Fibroblast of skin of left biceps (primary cell): ENCODE results near the gene MPZL2.
A peak's percentile ranks its signal among the peaks of the same experiment; 100 is the strongest.

Source experiments
- DNase-seq, 2 experiments: peaks; one replicate each; pipeline ENCODE4 v3.0.0-alpha.2; 2013; ENCODE audit warnings: low read depth in 2 of 2

The MPZL2 gene

GRCh38 chr11:118283756-118284350 is 19.8 kb upstream of the MPZL2 start:
- DNase-seq: no peak

- DNase-seq: no peak
Measured at GRCh38 chr11:118283037-118283636, 19.0 kb upstream of the MPZL2 start.

DNA sequence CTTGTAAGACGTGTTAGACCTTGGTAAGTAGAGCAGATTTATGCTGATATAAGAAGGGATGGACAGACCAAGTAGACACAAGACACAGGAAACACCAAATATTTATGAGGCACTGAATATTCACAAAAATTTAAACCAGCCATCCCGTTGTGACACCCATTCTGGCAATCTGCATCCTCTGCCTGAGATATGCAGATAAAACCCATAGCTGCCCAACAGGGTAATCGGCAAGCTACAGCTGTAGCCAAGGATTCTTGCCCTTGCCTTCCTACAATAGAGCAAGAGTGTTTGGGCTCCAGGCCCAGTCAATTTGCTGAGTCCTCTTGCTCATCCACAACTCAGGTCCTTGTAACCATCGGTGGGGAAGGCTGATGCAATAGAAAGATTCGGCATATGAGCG is 18.5 kb upstream of the MPZL2 start:
- no peak for DNase-seq

DNA sequence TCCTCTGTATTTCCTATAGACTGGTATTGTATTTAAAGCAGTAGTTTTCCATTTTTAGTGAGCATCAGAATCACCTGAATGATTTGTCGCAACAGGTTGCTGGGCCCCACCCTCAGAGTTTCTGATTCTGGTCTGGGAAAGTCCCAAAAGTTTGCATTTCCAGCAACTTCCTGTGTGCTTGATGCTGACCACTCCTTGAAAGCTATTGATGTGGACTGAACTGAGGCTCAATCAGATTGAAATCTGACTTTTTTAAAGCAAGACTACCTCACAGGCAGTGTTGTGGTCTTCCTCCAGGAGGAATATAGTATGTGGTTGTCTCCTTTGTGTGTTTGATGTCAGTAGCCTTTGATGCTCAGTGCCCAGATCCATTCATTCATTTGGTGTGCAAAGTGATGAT is 17.2 kb upstream of the MPZL2 start:
- no peak for DNase-seq

- DNase-seq: no peak
Measured at GRCh38 chr11:118277312-118277711, 13.2 kb upstream of the MPZL2 start.

GRCh38 chr11:118276422-118276821 is 12.3 kb upstream of the MPZL2 start:
- DNase-seq: no peak

- DNase-seq: no peak
Measured at GRCh38 chr11:118275176-118275575, 11.1 kb upstream of the MPZL2 start.

GRCh38 chr11:118274186-118274585 is 10.1 kb upstream of the MPZL2 start:
- DNase-seq: no peak

GRCh38 chr11:118272001-118272400 is 7.9 kb upstream of the MPZL2 start:
- no peak for DNase-seq

- no peak for DNase-seq
Measured at GRCh38 chr11:118267486-118267885, 3.4 kb upstream of the MPZL2 start.

DNA sequence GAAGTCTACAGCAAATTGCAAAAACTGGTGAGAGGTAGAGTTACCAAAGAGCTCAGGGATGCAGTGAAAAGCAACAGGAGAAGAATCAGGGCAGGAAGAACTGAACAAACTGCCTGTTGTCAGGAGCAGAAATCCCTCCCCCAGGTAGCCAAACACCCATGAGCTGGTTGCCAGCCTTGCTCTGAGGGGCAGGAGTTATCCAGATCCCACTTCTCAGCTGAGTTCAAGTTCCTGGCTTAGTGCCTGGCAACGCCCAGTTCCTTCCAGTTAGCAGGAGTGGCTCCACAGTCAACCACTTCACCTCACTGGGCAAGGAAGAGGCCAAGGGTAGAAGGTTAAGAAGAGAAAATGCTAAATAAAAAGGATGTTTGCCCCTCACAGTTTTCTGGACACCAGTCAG is 1.9 kb upstream of the MPZL2 start:
- DNase-seq: no peak

- DNase-seq: no peak
Measured at GRCh38 chr11:118264569-118265465, 720 bp upstream of the MPZL2 start.

DNA sequence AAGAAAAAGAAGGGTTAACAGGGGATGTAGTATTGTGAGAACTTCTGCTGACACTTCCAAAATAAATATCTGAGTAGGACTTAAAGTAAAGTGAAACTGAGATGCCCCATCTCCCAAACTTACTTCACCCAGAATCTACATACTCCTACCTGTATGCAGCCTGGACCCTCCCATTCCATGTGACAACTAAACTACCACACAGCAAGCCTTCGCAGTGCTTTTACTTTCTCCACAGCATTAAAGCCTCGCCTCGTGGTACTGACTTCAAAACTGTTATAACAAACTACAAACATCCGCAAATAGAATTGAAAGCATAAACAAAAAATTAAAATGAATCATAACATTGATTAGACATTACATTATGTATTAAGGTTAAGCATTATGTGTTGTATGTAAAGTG is 985 bp downstream of the MPZL2 start:
- no peak for DNase-seq

GRCh38 chr11:118260353-118260752 is 3.7 kb downstream of the MPZL2 start:
- no peak for DNase-seq

DNA sequence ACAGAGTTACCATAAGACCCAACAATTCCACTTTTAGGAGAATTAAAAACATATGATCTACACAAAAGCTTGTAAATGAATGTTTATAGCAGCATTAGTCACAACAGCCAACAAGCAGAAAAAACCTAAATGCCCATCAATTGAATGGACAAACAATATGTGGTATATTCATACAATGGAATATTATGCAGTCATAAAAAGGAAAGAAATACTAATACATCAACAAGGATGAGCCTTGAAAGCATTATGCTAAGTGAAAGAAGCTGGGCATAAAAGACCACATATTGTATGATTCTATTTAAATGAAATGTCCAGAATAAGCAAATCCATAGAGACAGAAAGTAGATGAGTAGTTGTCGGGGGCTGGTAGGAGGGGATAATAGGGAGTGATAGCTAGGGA is 5.0 kb downstream of the MPZL2 start:
- no peak for DNase-seq

GRCh38 chr11:118258410-118258809 is 5.7 kb downstream of the MPZL2 start:
- no peak for DNase-seq

DNA sequence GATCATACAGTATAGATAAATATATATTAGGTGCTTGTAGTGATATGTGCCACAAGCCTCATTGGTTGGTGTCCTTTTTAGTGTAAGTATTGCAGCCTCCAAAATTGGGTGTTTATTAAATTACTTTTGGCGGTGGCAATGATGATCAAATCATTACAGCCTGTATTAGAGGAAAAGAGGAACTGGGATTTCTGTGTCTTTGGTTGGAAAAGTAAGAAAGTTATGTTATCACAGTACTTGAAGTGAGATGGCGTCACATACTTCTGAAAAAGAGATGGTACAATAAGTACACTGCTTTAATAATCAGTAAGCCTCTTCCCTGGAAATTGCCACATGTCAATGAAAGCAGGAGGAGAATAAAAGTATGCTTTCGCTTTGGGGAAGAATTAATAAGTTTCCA is 11.4 kb downstream of the MPZL2 start:
- no peak for DNase-seq

GRCh38 chr11:118251858-118252652 is 12.0 kb downstream of the MPZL2 start, which contains the start of gene MPZL3:
MPZL3 (minus strand) TSS chr11:118252365; CDS start chr11:118252294, 71 bp downstream.
- DNase-seq: peak; percentile 41 to 42

DNA sequence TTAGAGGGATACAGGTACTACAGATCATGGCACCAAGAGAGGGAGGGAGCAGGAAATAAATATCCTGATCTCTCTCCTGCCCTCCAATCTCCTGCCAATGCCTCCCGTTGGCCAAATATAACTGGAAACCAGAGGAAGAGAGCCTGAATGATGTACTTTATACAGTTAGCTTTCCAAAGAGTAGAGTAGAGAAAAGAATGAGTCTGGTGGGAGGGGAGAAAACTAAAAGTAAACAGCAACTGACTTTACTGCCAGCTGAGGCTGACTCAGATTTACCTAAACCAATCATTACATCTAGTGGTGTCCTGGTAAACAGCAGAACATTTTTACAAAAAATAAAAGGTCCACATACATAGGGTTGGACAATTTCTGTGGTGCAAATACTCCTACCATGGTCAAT is 17.1 kb downstream of the MPZL2 start:
- no peak for DNase-seq

DNA sequence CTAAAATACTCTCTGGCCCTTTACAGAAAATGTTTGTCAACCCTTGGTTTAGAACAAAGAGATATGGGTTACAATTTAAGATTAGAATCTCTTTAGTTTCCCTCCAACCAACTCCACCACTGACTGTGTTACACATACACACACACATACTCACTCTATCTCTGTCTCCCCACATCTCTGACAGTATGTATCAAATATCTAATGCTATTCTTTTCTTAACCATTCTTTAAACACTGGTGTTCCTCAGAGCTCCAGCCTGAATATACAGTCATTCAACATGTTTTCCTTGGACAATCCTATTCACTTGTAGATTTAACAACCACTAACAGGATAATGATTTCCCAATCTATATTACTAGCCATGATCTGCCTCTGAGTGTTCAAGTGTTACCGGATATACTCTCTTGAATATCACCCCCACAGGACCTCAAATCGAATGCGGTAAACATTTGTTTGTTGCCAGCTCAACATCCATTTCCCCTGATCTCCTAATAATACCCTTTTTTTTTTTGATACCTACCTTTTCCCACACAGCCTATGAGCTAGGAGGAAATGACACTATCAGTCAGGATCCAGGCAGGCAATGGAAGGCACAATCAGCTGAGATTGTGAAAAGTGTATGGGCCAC is 18.0 kb downstream of the MPZL2 start:
- DNase-seq: no peak

GRCh38 chr11:118243993-118244762 is 19.9 kb downstream of the MPZL2 start:
- DNase-seq: no peak
